A673 (cell line): ENCODE data around the gene PHC2.

Experiments
- CTCF ChIP-seq: fragments of 300-800, 200-600 bp; sonication (generic); conservative IDR thresholded peaks from 2 replicates; pipeline ENCODE4 v1.5.1; 2017; ENCODE audit warnings: low read depth, mild to moderate bottlenecking, antibody characterized with exemption, low read length, moderate library complexity, mixed read lengths
- EZH2 ChIP-seq: fragments of 200-600 bp; sonication (generic); IDR thresholded peaks from 2 replicates; pipeline ENCODE4 v1.6.1; 2017; ENCODE audit warnings: borderline replicate concordance, low read depth, mild to moderate bottlenecking, mixed read lengths, antibody characterized with exemption, low read length; ENCODE audit not compliant: poor library complexity, severe bottlenecking

DNA sequence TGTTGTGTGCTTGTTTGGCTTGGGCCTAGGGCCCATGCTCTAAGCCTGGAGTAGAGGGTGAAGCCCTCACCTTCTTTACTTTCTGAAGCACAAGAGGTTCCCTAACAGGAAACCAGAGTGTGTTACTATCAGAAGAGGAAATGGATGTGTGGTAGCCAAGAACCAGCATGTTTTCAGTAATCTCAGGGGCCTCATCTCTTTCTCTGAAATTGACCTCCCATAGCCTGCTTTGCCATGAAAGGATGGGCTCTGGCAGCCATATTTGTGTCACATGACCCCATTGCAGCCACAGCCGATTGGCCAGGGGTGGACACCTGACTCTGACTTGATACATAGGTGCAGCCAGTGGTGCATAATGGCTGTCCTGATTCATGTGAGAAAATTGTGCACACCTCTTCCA, 128.6 kb downstream of the PHC2 start:
- TF ChIP-seq CTCF = no peak
- no peak for TF ChIP-seq EZH2
